ENCODE results near the gene CYP26A1.

- TF ChIP-seq POLR2AphosphoS5 (IDR thresholded peaks at IDR 0.05; ENCODE audit: low read depth, low read length) (no peak), POLR2A (IDR thresholded peaks at IDR 0.05; ENCODE audit: low read depth, low read length) (no peak), TAF1 (IDR thresholded peaks at IDR 0.05; ENCODE audit: borderline replicate concordance, low read depth, low read length) (no peak)
Measured at GRCh38 chr10:93027508-93027907, 46.2 kb upstream of the CYP26A1 start.
